ENCODE results near the gene KCNIP1.
A peak's percentile ranks its signal among the peaks of the same experiment; 100 is the strongest.

Gene KCNIP1

DNA sequence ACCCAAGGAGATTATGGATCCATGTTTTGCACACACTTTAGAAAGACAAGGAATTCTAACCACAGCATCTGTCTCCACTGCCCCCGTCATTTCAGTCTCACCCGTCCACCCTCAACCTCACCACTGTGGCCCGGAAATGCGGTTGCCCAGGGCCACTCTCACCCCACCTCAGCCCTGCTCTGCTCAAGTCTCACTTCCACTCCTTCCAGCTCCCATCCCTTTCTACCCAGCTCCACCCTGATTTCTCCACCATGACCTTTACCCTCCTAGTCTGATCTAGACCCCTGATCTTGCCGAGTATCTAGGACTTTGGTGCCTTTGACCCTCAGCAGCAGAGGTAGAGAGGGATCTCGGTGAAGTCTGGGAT, 7.2 kb upstream of the KCNIP1 start:
- H3K27ac ChIP-seq (replicated peaks; ENCODE audit: low read length): no peak overlapping the region
- no peaks in the 10 kb centered on the region for H3K79me1 ChIP-seq (ENCODE audit: low read depth, low read length)
- H3K23ac ChIP-seq (ENCODE audit: low read depth, low read length, poor library complexity): no peak overlapping the region
- H2BK12ac ChIP-seq (ENCODE audit: low read length): no peak overlapping the region
- no CpG with 5 or more reads among the region's 6 CpGs for WGBS, 2 donors (ENCODE audit: extremely low coverage in 2 of 2, insufficient read length in 2 of 2, insufficient replicate concordance in 1 of 2)
- H2BK120ac ChIP-seq (ENCODE audit: low read depth, low read length): no peak overlapping the region
- H3K36me3 ChIP-seq (replicated peaks in 1 of 2; ENCODE audit: control insufficient read depth in 2 of 2, insufficient read depth in 2 of 2, low read length in 2 of 2): no peaks in the 10 kb centered on the region
- H3K9me3 ChIP-seq (replicated peaks in 1 of 2; ENCODE audit: control insufficient read depth in 2 of 2, insufficient read depth in 1 of 2, low read depth in 1 of 2, low read length in 2 of 2): no peaks in the 10 kb centered on the region
- DNase-seq (ENCODE audit: low spot score): no peak
- H3K4me3 ChIP-seq (ENCODE audit: low read length in 2 of 2): no peak overlapping the region
- H3K4ac ChIP-seq (ENCODE audit: low read length): no peak overlapping the region
- no peak overlapping the region for H2AFZ ChIP-seq (ENCODE audit: low read length)
- H2AK5ac ChIP-seq (ENCODE audit: low read depth, low read length): no peak overlapping the region
- no peak overlapping the region for H3K9ac ChIP-seq (ENCODE audit: low read depth, low read length, poor library complexity)
- H3K4me2 ChIP-seq (ENCODE audit: insufficient read depth, low read length, poor library complexity, severe bottlenecking): no peak overlapping the region
- H4K91ac ChIP-seq (ENCODE audit: low read depth, low read length, poor library complexity): no peak overlapping the region
- no peak overlapping the region for H2BK15ac ChIP-seq (ENCODE audit: low read length)
- H4K8ac ChIP-seq (ENCODE audit: low read depth, low read length): no peak overlapping the region
- H3K18ac ChIP-seq (ENCODE audit: low read length): peak overlapping the region; percentile 7
- H3K14ac ChIP-seq (ENCODE audit: low read length): no peak overlapping the region
- peaks cover 0 to 19% (median 0%) of the 10 kb centered on the region in 3 experiments for H3K27me3 ChIP-seq (ENCODE audit: control insufficient read depth in 3 of 3, insufficient read depth in 3 of 3, low read depth in 1 of 3, low read length in 3 of 3)
- peaks cover 0 to 3% of the 10 kb centered on the region in 2 donors for H3K4me1 ChIP-seq (ENCODE audit: control insufficient read depth in 2 of 2, insufficient read depth in 1 of 2, low read depth in 1 of 2, low read length in 2 of 2)
- H2BK5ac ChIP-seq (ENCODE audit: low read length): no peak overlapping the region

DNA sequence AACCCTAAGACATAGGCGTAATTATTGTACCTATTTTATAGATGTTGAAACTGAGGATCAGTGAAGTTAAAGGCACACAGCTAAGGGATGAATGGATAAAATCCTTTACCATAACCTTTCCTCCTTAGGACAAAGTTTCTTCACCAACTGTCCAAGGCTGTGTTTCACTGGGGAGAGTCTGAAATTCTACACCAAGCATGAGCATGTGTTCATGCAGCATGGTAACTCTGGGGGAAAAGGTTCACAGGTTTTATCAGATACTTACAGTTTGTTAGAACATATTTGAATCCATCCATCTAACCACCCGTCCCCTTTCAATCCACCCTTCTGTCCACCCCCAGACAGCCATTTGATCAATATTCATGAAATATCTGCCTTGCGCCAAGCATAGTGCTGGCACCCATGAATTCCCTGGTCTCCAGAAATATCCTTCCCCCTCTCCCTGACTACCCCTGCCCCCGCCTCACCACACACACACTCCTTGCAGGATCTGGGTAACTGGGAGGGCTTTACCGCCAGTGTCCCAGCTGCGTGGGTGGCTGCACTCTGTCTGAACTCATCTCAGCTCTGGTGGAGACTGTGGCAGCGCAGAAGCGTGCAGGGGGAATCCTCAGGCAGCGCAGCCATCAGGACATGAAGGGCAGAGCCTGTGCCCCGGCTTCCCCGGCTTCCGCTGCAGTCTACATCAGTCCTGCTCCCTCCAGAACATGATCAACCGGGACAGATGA, 6.3 kb upstream of the KCNIP1 start:
- Histone ChIP-seq H2BK120ac (ENCODE audit: low read depth, low read length) (no peak overlapping the region), H3K27ac (replicated peaks; ENCODE audit: low read length) (no peak overlapping the region), H3K9me3 (replicated peaks in 1 of 2; ENCODE audit: control insufficient read depth in 2 of 2, insufficient read depth in 1 of 2, low read depth in 1 of 2, low read length in 2 of 2) (no peaks in the 10 kb centered on the region), H2AFZ (ENCODE audit: low read length) (no peak overlapping the region), H3K79me1 (ENCODE audit: low read depth, low read length) (no peaks in the 10 kb centered on the region), H4K8ac (ENCODE audit: low read depth, low read length) (no peak overlapping the region), H3K36me3 (replicated peaks in 1 of 2; ENCODE audit: control insufficient read depth in 2 of 2, insufficient read depth in 2 of 2, low read length in 2 of 2) (no peaks in the 10 kb centered on the region), H3K4me1 (ENCODE audit: control insufficient read depth in 2 of 2, insufficient read depth in 1 of 2, low read depth in 1 of 2, low read length in 2 of 2) (peaks cover 0 to 3% of the 10 kb centered on the region in 2 donors), H3K23ac (ENCODE audit: low read depth, low read length, poor library complexity) (no peak overlapping the region), H3K4me2 (ENCODE audit: insufficient read depth, low read length, poor library complexity, severe bottlenecking) (no peak overlapping the region), H2BK15ac (ENCODE audit: low read length) (no peak overlapping the region), H2BK5ac (ENCODE audit: low read length) (no peak overlapping the region), H2BK12ac (ENCODE audit: low read length) (no peak overlapping the region), H2AK5ac (ENCODE audit: low read depth, low read length) (no peak overlapping the region), H3K4me3 (ENCODE audit: low read length in 2 of 2) (no peak overlapping the region), H3K27me3 (ENCODE audit: control insufficient read depth in 3 of 3, insufficient read depth in 3 of 3, low read depth in 1 of 3, low read length in 3 of 3) (peaks cover 0 to 26% (median 0%) of the 10 kb centered on the region in 3 experiments), H3K18ac (ENCODE audit: low read length) (no peak overlapping the region), H3K14ac (ENCODE audit: low read length) (no peak overlapping the region), H4K91ac (ENCODE audit: low read depth, low read length, poor library complexity) (no peak overlapping the region), H3K9ac (ENCODE audit: low read depth, low read length, poor library complexity) (no peak overlapping the region), H3K4ac (ENCODE audit: low read length) (no peak overlapping the region)
- WGBS, 2 donors (ENCODE audit: extremely low coverage in 2 of 2, insufficient read length in 2 of 2, insufficient replicate concordance in 1 of 2): no CpG with 5 or more reads among the region's 13 CpGs
- no peak for DNase-seq (ENCODE audit: low spot score)

DNA sequence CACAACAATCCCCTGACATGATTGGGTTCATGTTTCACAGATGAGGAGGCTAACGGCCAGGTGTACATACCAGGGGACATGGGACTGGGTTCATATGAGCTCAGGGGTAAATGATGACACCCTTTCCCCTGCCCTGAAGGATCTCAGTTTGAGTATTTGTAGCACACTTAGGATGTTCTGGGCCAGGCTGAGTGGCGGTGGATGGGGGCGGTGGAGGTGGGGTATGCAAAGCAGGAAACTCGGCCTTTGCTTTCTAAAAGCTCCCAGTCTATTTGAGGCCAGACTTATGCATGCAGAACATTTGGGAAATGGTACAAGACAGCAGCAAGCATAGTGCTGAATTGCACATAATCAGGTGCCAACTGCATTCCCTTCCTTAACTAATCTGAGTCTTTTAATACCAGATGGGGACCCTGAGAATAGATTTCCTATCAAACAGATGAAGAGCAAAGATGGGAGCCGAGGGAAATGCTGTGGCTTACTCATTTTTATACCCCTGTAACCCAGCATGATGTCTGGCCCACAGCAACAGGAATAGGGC, 4.9 kb upstream of the KCNIP1 start:
- Histone ChIP-seq H3K9ac (ENCODE audit: low read depth, low read length, poor library complexity) (no peak overlapping the region), H3K9me3 (replicated peaks in 1 of 2; ENCODE audit: control insufficient read depth in 2 of 2, insufficient read depth in 1 of 2, low read depth in 1 of 2, low read length in 2 of 2) (no peaks in the 10 kb centered on the region), H3K4me2 (ENCODE audit: insufficient read depth, low read length, poor library complexity, severe bottlenecking) (no peak overlapping the region), H2AK5ac (ENCODE audit: low read depth, low read length) (no peak overlapping the region), H3K4ac (ENCODE audit: low read length) (no peak overlapping the region), H3K27me3 (ENCODE audit: control insufficient read depth in 3 of 3, insufficient read depth in 3 of 3, low read depth in 1 of 3, low read length in 3 of 3) (peaks cover 0 to 36% (median 0%) of the 10 kb centered on the region in 3 experiments), H2BK120ac (ENCODE audit: low read depth, low read length) (no peak overlapping the region), H3K79me1 (ENCODE audit: low read depth, low read length) (no peaks in the 10 kb centered on the region), H2BK15ac (ENCODE audit: low read length) (no peak overlapping the region), H3K27ac (replicated peaks; ENCODE audit: low read length) (no peak overlapping the region), H3K23ac (ENCODE audit: low read depth, low read length, poor library complexity) (no peak overlapping the region), H3K14ac (ENCODE audit: low read length) (no peak overlapping the region), H3K18ac (ENCODE audit: low read length) (no peak overlapping the region), H4K91ac (ENCODE audit: low read depth, low read length, poor library complexity) (no peak overlapping the region), H4K8ac (ENCODE audit: low read depth, low read length) (no peak overlapping the region), H3K4me3 (ENCODE audit: low read length in 2 of 2) (no peak overlapping the region), H2BK5ac (ENCODE audit: low read length) (no peak overlapping the region), H3K36me3 (replicated peaks in 1 of 2; ENCODE audit: control insufficient read depth in 2 of 2, insufficient read depth in 2 of 2, low read length in 2 of 2) (no peaks in the 10 kb centered on the region), H2AFZ (ENCODE audit: low read length) (no peak overlapping the region), H3K4me1 (ENCODE audit: control insufficient read depth in 2 of 2, insufficient read depth in 1 of 2, low read depth in 1 of 2, low read length in 2 of 2) (peaks cover 0 to 7% of the 10 kb centered on the region in 2 donors), H2BK12ac (ENCODE audit: low read length) (no peak overlapping the region)
- DNase-seq (ENCODE audit: low spot score): no peak
- WGBS, 2 donors (ENCODE audit: extremely low coverage in 2 of 2, insufficient read length in 2 of 2, insufficient replicate concordance in 1 of 2): no CpG with 5 or more reads among the region's 5 CpGs

DNA sequence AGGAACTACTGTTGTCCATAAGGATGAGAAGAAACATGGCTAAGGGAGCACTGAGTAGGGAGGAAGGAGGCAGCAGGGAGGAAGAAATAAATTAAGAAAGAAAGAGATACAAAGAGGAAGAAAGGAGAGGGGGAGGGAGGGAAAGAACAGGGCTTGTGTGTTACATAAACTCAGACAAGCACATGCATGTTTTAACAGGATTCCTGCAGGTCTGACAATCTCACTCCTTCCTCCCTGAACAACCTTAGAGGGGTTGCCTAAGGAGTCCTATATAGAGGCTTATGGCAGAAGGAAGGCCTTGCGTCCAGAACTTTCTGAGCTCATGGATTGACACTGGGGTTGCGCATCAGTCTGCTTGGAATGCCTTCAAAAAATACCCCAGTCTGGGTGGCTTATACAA, 4.2 kb upstream of the KCNIP1 start:
- Histone ChIP-seq H4K8ac (ENCODE audit: low read depth, low read length) (no peak overlapping the region), H3K4me1 (ENCODE audit: control insufficient read depth in 2 of 2, insufficient read depth in 1 of 2, low read depth in 1 of 2, low read length in 2 of 2) (peaks cover 0 to 7% of the 10 kb centered on the region in 2 donors), H3K9me3 (replicated peaks in 1 of 2; ENCODE audit: control insufficient read depth in 2 of 2, insufficient read depth in 1 of 2, low read depth in 1 of 2, low read length in 2 of 2) (no peaks in the 10 kb centered on the region), H3K36me3 (replicated peaks in 1 of 2; ENCODE audit: control insufficient read depth in 2 of 2, insufficient read depth in 2 of 2, low read length in 2 of 2) (no peaks in the 10 kb centered on the region), H2BK120ac (ENCODE audit: low read depth, low read length) (no peak overlapping the region), H3K14ac (ENCODE audit: low read length) (no peak overlapping the region), H3K79me1 (ENCODE audit: low read depth, low read length) (no peaks in the 10 kb centered on the region), H2BK12ac (ENCODE audit: low read length) (no peak overlapping the region), H3K9ac (ENCODE audit: low read depth, low read length, poor library complexity) (no peak overlapping the region), H3K23ac (ENCODE audit: low read depth, low read length, poor library complexity) (no peak overlapping the region), H2AK5ac (ENCODE audit: low read depth, low read length) (no peak overlapping the region), H3K4ac (ENCODE audit: low read length) (no peak overlapping the region), H3K27ac (replicated peaks; ENCODE audit: low read length) (no peak overlapping the region), H3K27me3 (ENCODE audit: control insufficient read depth in 3 of 3, insufficient read depth in 3 of 3, low read depth in 1 of 3, low read length in 3 of 3) (peaks cover 0 to 38% (median 6%) of the 10 kb centered on the region in 3 experiments), H2BK5ac (ENCODE audit: low read length) (no peak overlapping the region), H2AFZ (ENCODE audit: low read length) (no peak overlapping the region), H4K91ac (ENCODE audit: low read depth, low read length, poor library complexity) (no peak overlapping the region), H3K4me3 (ENCODE audit: low read length in 2 of 2) (no peak overlapping the region), H3K4me2 (ENCODE audit: insufficient read depth, low read length, poor library complexity, severe bottlenecking) (no peak overlapping the region), H2BK15ac (ENCODE audit: low read length) (no peak overlapping the region), H3K18ac (ENCODE audit: low read length) (no peak overlapping the region)
- no CpG with 5 or more reads among the region's 2 CpGs for whole genome bisulfite sequencing, 2 donors (ENCODE audit: extremely low coverage in 2 of 2, insufficient read length in 2 of 2, insufficient replicate concordance in 1 of 2)
- DNase-seq (ENCODE audit: low spot score): no peak

All from neuronal stem cell (in vitro differentiated cells).